ENCODE data around the gene C10orf95. TPM values are rescaled to one million over a fixed set of nuclear protein-coding genes. Genes with fewer than 3 reads are reported as not detected.

The C10orf95 gene
- total and polyA plus RNA-seq, 2 of the 13 experiments (the other 11 are each of a cell fraction or from before 2014, with no cell fraction given): 0.05 to 0.07 TPM

- TF ChIP-seq ZNF280D (CRISPR knock-in tag; IDR thresholded peaks at IDR 0.05): no peak
- no peak for TF ChIP-seq ZBTB40 (IDR thresholded peaks at IDR 0.05)
- no peak for TF ChIP-seq ZBTB40 (CRISPR knock-in tag; IDR thresholded peaks at IDR 0.05)
- TF ChIP-seq MYC (CRISPR knock-in tag; IDR thresholded peaks at IDR 0.05; ENCODE audit: borderline replicate concordance): 0 out of 2 replicates have a peak, but pooled peaks have one; percentile 30
- no peak for TF ChIP-seq BATF2 (CRISPR knock-in tag; IDR thresholded peaks at IDR 0.05)
- peak; percentile 94 for TF ChIP-seq HNF4G (IDR thresholded peaks at IDR 0.05; ENCODE audit: borderline replicate concordance, low read depth, low read length)
- peak; percentile 48; the same call in 1 of the 2 replicates for TF ChIP-seq HNF4G (CRISPR knock-in tag; IDR thresholded peaks at IDR 0.05; ENCODE audit: borderline replicate concordance, low read depth)
- TF ChIP-seq ERF (CRISPR knock-in tag; IDR thresholded peaks at IDR 0.05): peak; percentile 53; the same call in 1 of the 2 replicates
- TF ChIP-seq ZNF569 (CRISPR knock-in tag; IDR thresholded peaks at IDR 0.05; ENCODE audit: borderline replicate concordance): no peak
- TF ChIP-seq ATF7-NPFF (CRISPR knock-in tag; IDR thresholded peaks at IDR 0.05; ENCODE audit: low read depth): peak; percentile 57; the same call in 1 of the 2 replicates
- no peak for TF ChIP-seq TEAD2 (CRISPR knock-in tag; IDR thresholded peaks at IDR 0.05)
- no peak for TF ChIP-seq ZNF337 (CRISPR knock-in tag; IDR thresholded peaks at IDR 0.05; ENCODE audit: borderline replicate concordance, low read depth)
- no peak for TF ChIP-seq ZBTB21 (CRISPR knock-in tag; IDR thresholded peaks at IDR 0.05)
Measured at GRCh38 chr10:102434394-102435132, 16.8 kb downstream of the C10orf95 start (continued).
